ENCODE measurements around the gene FHOD3. TPM values are rescaled to one million over a fixed set of nuclear protein-coding genes. Genes with fewer than 3 reads are reported as not detected.

FHOD3 gene
- total and polyA plus RNA-seq, 9 of the 15 experiments (the other 6 are each of a cell fraction or from before 2014, with no cell fraction given) = 0.11 TPM; not detected in 8

- ChIA-PET POLR2A (no interaction called here), CTCF (ENCODE audit: low intra/inter-chr PET ratio) (no interaction called here)
- FAIRE-seq (no peak), DNase-seq (ENCODE audit: extremely low read depth in 1 of 4, low spot score in 3 of 4) (no peak), ATAC-seq (no peak)
- H3K9ac ChIP-seq (ENCODE audit: insufficient read depth in 1 of 2, low read depth in 2 of 2, low read length in 2 of 2) = no peak overlapping the region
- WGBS (ENCODE audit: insufficient coverage, low coverage, missing lambda C conversion rate) = 0% methylated on average over 3 of the region's 3 CpGs
- no peak overlapping the region for H3K4me3 ChIP-seq
- no peak overlapping the region for H2AFZ ChIP-seq (ENCODE audit: low read depth, low read length)
- BruUV-seq (replicated peaks) = no TSS peak
- no peak for TF ChIP-seq CCAR2 (IDR thresholded peaks at IDR 0.05; ENCODE audit: low read depth, low read length)
- no peak for TF ChIP-seq SNRNP70 (optimal IDR thresholded peaks at IDR 0.05; ENCODE audit: low read depth, low read length)
- TF ChIP-seq ELF2 (CRISPR knock-in tag; IDR thresholded peaks at IDR 0.05) = no peak
- no peak for TF ChIP-seq SMAD2 (IDR thresholded peaks at IDR 0.05; ENCODE audit: low read depth, low read length)
- TF ChIP-seq PCBP1 (IDR thresholded peaks at IDR 0.05; ENCODE audit: low read depth, low read length, poor library complexity, severe bottlenecking) = no peak
- TF ChIP-seq, protein P1, sequence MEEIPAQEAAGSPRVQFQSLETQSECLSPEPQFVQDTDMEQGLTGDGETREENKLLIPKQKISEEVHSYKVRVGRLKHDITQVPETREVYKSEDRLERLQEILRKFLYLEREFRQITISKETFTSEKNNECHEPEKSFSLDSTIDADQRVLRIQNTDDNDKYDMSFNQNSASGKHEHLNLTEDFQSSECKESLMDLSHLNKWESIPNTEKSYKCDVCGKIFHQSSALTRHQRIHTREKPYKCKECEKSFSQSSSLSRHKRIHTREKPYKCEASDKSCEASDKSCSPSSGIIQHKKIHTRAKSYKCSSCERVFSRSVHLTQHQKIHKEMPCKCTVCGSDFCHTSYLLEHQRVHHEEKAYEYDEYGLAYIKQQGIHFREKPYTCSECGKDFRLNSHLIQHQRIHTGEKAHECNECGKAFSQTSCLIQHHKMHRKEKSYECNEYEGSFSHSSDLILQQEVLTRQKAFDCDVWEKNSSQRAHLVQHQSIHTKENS (CRISPR knock-in tag; IDR thresholded peaks at IDR 0.05) = no peak
- TF ChIP-seq PHB (CRISPR knock-in tag; IDR thresholded peaks at IDR 0.05) = no peak
- TF ChIP-seq, protein P2, sequence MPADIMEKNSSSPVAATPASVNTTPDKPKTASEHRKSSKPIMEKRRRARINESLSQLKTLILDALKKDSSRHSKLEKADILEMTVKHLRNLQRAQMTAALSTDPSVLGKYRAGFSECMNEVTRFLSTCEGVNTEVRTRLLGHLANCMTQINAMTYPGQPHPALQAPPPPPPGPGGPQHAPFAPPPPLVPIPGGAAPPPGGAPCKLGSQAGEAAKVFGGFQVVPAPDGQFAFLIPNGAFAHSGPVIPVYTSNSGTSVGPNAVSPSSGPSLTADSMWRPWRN (IDR thresholded peaks at IDR 0.05; ENCODE audit: low read depth) = no peak
- no peak for TF ChIP-seq ZNF511 (CRISPR knock-in tag; IDR thresholded peaks at IDR 0.05)
- no peak for TF ChIP-seq TCF3 (CRISPR knock-in tag; IDR thresholded peaks at IDR 0.05)
- intact Hi-C loops (cut with micrococcal nuclease) = no loop called here
- H3K4me2 ChIP-seq (ENCODE audit: insufficient read depth, low read length) = no peak overlapping the region
- in situ Hi-C loops (cut with MboI) = no loop called here
- peaks cover 2 to 16% of the 10 kb centered on the region in 2 experiments; a peak in 2 of 5 replicates for H3K27me3 ChIP-seq (ENCODE audit: control insufficient read depth in 2 of 2, insufficient read depth in 2 of 2, low read length in 2 of 2)
- H3K27ac ChIP-seq (ENCODE audit: extremely low read depth, low read depth, low read length) = no peak overlapping the region
- H3K9me1 ChIP-seq (ENCODE audit: control insufficient read depth, insufficient read depth, low read length) = peaks cover 3% of the 10 kb centered on the region
- H4K20me1 ChIP-seq (replicated peaks; ENCODE audit: control insufficient read depth, insufficient read depth, low read length) = 0 out of 2 replicates have a peak, but pooled peaks cover 4% of the 10 kb centered on the region
- H3K9me3 ChIP-seq (replicated peaks; ENCODE audit: control insufficient read depth, insufficient read depth, low read depth, low read length) = no peaks in the 10 kb centered on the region
- H3K36me3 ChIP-seq (ENCODE audit: control insufficient read depth, insufficient read depth, low read length) = no peaks in the 10 kb centered on the region
- H3K4me1 ChIP-seq (replicated peaks in 1 of 2; ENCODE audit: control insufficient read depth in 2 of 2, insufficient read depth in 2 of 2, low read length in 2 of 2) = no peaks in the 10 kb centered on the region; a peak in 1 of 5 replicates
- H3K79me2 ChIP-seq (ENCODE audit: control insufficient read depth, insufficient read depth, low read length) = no peaks in the 10 kb centered on the region
Observed at GRCh38 chr18:36352384-36352783, 54.9 kb downstream of the FHOD3 start.

Data from K562 (cell line).